Measurements from ENCODE around the gene SYTL2. TPM values are rescaled to one million over a fixed set of nuclear protein-coding genes. Genes with fewer than 3 reads are reported as not detected.
A peak's percentile ranks its signal among the peaks of the same experiment; 100 is the strongest.

SYTL2 gene
- total RNA-seq, 1 donor, result 19.9 TPM

- no peaks in the 10 kb centered on the region for H4K20me1 ChIP-seq (ENCODE audit: insufficient read depth, low read length)
- H3K27me3 ChIP-seq (ENCODE audit: insufficient read depth, low read length), result no peaks in the 10 kb centered on the region
- H3K9me3 ChIP-seq (ENCODE audit: low read depth, low read length), result no peaks in the 10 kb centered on the region
- no peak overlapping the region for H2AFZ ChIP-seq (ENCODE audit: low read length)
- H3K79me2 ChIP-seq (ENCODE audit: insufficient read depth, low read length), result no peaks in the 10 kb centered on the region
- no peak overlapping the region for H3K4me2 ChIP-seq (ENCODE audit: insufficient read depth, low read length)
- no peaks in the 10 kb centered on the region for H3K36me3 ChIP-seq (ENCODE audit: insufficient read depth, low read length)
- peaks cover 17% of the 10 kb centered on the region for H3K4me1 ChIP-seq (ENCODE audit: insufficient read depth, low read length)
- TF ChIP-seq CTCF (IDR thresholded peaks at IDR 0.05; ENCODE audit: extremely low read depth, low read depth, low read length), result no peak
- no peak overlapping the region for H3K27ac ChIP-seq (ENCODE audit: low read depth, low read length)
- H3K4me3 ChIP-seq (ENCODE audit: insufficient read depth, low read length), result no peak overlapping the region
- no peak for DNase-seq (ENCODE audit: insufficient read length, low spot score, missing footprints)
Measured at GRCh38 chr11:85697747-85698146, 113.2 kb downstream of the SYTL2 start.

GRCh38 chr11:85695546-85695945 lies 115.4 kb downstream of the SYTL2 start:
- no peak overlapping the region for H3K4me2 ChIP-seq (ENCODE audit: insufficient read depth, low read length)
- no peaks in the 10 kb centered on the region for H4K20me1 ChIP-seq (ENCODE audit: insufficient read depth, low read length)
- no peak overlapping the region for H3K4me3 ChIP-seq (ENCODE audit: insufficient read depth, low read length)
- H3K36me3 ChIP-seq (ENCODE audit: insufficient read depth, low read length), result no peaks in the 10 kb centered on the region
- no peak for DNase-seq (ENCODE audit: insufficient read length, low spot score, missing footprints)
- H3K9me3 ChIP-seq (ENCODE audit: low read depth, low read length), result no peaks in the 10 kb centered on the region
- no peak overlapping the region for H2AFZ ChIP-seq (ENCODE audit: low read length)
- peaks cover 17% of the 10 kb centered on the region for H3K4me1 ChIP-seq (ENCODE audit: insufficient read depth, low read length)
- H3K27me3 ChIP-seq (ENCODE audit: insufficient read depth, low read length), result no peaks in the 10 kb centered on the region
- H3K27ac ChIP-seq (ENCODE audit: low read depth, low read length), result peak overlapping the region; percentile 40
- no peak for TF ChIP-seq CTCF (IDR thresholded peaks at IDR 0.05; ENCODE audit: extremely low read depth, low read depth, low read length)
- H3K79me2 ChIP-seq (ENCODE audit: insufficient read depth, low read length), result no peaks in the 10 kb centered on the region

- no peaks in the 10 kb centered on the region for H3K36me3 ChIP-seq (ENCODE audit: insufficient read depth, low read length)
- no peaks in the 10 kb centered on the region for H3K79me2 ChIP-seq (ENCODE audit: insufficient read depth, low read length)
- H4K20me1 ChIP-seq (ENCODE audit: insufficient read depth, low read length), result no peaks in the 10 kb centered on the region
- DNase-seq (ENCODE audit: insufficient read length, low spot score, missing footprints), result peak; percentile 44
- peaks cover 17% of the 10 kb centered on the region for H3K4me1 ChIP-seq (ENCODE audit: insufficient read depth, low read length)
- peak; percentile 57 for TF ChIP-seq CTCF (IDR thresholded peaks at IDR 0.05; ENCODE audit: extremely low read depth, low read depth, low read length)
- H3K27me3 ChIP-seq (ENCODE audit: insufficient read depth, low read length), result no peaks in the 10 kb centered on the region
- H3K4me2 ChIP-seq (ENCODE audit: insufficient read depth, low read length), result no peak overlapping the region
- H3K27ac ChIP-seq (ENCODE audit: low read depth, low read length), result peak overlapping the region; percentile 40
- H3K4me3 ChIP-seq (ENCODE audit: insufficient read depth, low read length), result no peak overlapping the region
- H2AFZ ChIP-seq (ENCODE audit: low read length), result no peak overlapping the region
- no peaks in the 10 kb centered on the region for H3K9me3 ChIP-seq (ENCODE audit: low read depth, low read length)
Measured at GRCh38 chr11:85694385-85694980, 116.5 kb downstream of the SYTL2 start.

GRCh38 chr11:85685820-85686459 lies 125.0 kb downstream of the SYTL2 start, which contains the start of gene CCDC89:
Gene CCDC89 (minus strand): TSS chr11:85686195. CDS start chr11:85686130, 65 bp downstream.
- Histone ChIP-seq H3K9me3 (ENCODE audit: low read depth, low read length) (no peaks in the 10 kb centered on the region), H3K36me3 (ENCODE audit: insufficient read depth, low read length) (no peaks in the 10 kb centered on the region), H3K27me3 (ENCODE audit: insufficient read depth, low read length) (no peaks in the 10 kb centered on the region), H3K4me3 (ENCODE audit: insufficient read depth, low read length) (peak within 1 kb of the TSS; percentile 78), H3K79me2 (ENCODE audit: insufficient read depth, low read length) (no peaks in the 10 kb centered on the region), H2AFZ (ENCODE audit: low read length) (peak within 1 kb of the TSS; percentile 99), H3K27ac (ENCODE audit: low read depth, low read length) (peak within 1 kb of the TSS; percentile 90), H4K20me1 (ENCODE audit: insufficient read depth, low read length) (no peaks in the 10 kb centered on the region), H3K4me2 (ENCODE audit: insufficient read depth, low read length) (peak within 1 kb of the TSS; percentile 94), H3K4me1 (ENCODE audit: insufficient read depth, low read length) (peaks cover 23% of the 10 kb centered on the region)
- no peak for TF ChIP-seq CTCF (IDR thresholded peaks at IDR 0.05; ENCODE audit: extremely low read depth, low read depth, low read length)
- peak; percentile 95 for DNase-seq (ENCODE audit: insufficient read length, low spot score, missing footprints)
